Activated CD4-positive, CD25-positive, alpha-beta regulatory T cell (primary cell): ENCODE data around the gene IQGAP3.
"Not testable (repeated sequence)": the region's sequence is repeated elsewhere in the genome, so short reads cannot be mapped to it uniquely, and the experiment has no call there.

Source experiments
- DNase-seq, 4 experiments: peaks; one replicate each; lab custom pipeline; 2025; lab: John Stamatoyannopoulos, UW

IQGAP3 gene

DNA sequence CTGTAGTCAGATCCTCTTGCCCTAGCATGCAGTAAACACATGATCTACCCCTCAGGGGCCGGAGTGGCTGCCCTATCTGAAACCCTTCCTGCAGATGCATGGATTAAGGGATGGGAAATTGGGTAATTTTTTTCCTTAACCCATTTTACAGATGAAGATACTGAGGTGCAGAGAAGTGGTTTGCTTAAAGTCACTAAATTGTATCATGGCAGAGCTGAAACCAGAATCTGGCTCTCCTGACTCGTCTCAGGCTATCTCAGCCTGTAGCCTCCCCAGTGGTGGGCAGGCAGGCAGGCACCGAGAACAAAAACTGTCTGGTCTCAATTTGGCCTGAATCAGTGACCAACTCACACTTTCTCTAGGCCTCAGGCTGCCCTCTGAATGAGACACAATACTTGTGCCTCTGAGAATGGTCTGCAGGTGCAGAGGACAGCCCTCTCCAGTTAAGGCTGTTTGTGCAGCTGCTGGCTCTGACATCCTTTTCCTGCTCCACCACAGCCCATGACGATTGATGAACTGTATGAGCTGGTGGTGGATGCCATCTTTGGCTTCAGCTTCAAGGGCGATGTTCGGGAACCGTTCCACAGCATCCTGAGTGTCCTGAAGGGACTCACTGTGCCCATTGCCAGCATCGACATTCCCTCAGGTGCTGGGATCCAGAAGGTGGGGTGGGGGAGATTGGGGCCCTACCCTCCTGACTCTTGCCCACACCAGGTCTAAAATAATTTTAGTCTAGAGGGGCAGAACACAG, 20.7 kb upstream of the IQGAP3 start:
- DNase-seq: no peak

GRCh38 chr1:156592158-156592909, 20.0 kb upstream of the IQGAP3 start:
- DNase-seq: no peak

DNA sequence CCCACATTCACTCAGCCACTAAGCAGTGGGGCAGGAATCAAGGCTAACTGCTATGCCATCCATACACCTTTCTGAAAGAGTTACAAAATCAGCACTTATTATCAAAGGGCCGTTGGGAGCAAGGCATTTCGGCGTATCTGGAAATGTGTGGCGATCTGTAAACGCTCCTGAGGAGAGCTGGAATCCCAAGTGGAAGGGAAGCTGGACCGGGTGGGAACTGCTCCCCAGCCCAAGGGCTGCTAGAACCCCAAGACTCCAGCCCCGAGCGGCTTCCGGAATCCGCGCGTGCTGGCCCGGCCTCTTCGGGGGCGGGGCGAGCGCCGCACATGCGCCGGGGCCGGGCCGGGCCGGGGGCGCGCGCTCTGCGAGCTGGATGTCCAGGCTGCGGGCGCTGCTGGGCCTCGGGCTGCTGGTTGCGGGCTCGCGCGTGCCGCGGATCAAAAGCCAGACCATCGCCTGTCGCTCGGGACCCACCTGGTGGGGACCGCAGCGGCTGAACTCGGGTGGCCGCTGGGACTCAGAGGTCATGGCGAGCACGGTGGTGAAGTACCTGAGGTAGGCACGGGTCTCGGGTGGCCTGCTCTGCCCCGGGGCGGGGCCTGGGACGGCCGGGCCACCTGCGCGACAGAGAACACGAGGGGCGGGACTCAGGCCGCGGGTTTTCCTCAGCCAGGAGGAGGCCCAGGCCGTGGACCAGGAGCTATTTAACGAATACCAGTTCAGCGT, 19.2 kb upstream of the IQGAP3 start, which contains the start of gene NAXE:
NAXE (plus strand) TSS at position 345 of the 726 bp plus-strand sequence; CDS start at position 374, 29 bp downstream.
- peak; percentile 32 to 59 (median 45) for DNase-seq

- no peak for DNase-seq
These were observed 18.7 kb upstream of the IQGAP3 start for GRCh38 chr1:156591181-156591431.

DNA sequence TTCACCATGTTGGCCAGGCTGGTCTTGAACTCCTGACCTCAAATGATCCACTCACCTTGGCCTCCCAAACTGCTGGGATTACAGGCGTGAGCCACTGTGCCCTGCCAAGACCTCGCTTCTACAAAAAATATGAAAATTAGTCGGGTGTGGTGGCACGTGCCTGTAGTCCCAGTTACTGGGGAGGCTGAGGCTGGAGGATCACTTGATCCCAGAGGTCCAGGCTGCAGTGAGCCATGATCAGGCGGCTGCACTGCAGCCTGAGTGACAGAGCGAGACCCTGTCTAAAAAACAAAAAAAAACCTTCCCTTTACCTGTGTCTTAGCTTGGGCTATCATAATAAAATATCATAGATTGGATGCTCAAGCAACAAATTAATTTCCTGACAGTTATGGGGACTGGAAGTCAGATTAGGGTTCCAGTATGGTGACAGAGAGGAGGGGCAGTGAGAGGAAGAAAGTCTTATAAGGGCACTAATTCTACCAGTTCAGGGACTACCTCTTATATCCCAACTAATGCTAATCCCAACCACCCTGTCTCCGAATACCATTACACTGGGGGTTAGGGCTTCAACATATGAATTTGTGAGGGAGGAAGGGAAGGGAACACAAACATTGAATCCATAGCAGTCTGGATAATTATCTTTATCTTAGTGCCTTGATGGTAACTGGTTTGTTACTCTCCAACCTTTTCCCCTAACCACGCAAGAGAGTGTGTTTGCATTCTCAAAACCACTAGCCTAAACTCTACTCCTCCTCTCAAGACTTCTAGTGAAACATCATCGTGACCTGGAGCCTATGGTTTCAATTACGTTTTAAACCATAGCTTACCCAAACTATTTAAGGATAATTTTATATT, 18.2 kb upstream of the IQGAP3 start:
- no peak for DNase-seq

GRCh38 chr1:156589546-156589945, 17.2 kb upstream of the IQGAP3 start:
- DNase-seq: no peak

GRCh38 chr1:156587927-156588326, 15.6 kb upstream of the IQGAP3 start:
- not testable (repeated sequence) for DNase-seq

DNA sequence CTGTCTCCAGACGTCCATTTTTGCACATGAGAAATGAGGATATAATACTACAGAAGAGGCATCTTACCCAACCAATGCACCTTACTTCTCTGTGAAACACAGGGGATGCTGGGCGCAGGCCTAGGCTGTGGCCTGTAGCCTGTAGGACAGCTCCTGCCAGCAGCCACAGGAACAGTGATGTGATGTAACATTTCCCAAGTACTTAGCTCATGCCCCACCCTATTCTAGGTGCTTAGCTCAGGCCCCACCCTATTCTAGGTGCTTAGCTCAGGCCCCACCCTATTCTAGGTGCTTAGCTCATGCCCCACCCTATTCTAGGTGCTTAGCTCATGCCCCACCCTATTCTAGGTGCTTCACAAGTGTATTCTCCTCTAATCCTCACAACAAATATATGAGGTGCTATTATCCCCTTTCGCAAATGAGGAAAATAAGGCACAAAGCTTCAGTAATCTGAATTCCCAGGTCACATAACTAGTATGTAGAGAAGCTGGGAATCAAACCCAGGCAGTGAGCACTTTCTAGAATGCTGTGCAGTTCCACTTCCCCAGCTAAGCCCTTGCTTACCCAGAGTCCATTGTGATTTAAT, 14.6 kb upstream of the IQGAP3 start:
- no peak for DNase-seq

DNA sequence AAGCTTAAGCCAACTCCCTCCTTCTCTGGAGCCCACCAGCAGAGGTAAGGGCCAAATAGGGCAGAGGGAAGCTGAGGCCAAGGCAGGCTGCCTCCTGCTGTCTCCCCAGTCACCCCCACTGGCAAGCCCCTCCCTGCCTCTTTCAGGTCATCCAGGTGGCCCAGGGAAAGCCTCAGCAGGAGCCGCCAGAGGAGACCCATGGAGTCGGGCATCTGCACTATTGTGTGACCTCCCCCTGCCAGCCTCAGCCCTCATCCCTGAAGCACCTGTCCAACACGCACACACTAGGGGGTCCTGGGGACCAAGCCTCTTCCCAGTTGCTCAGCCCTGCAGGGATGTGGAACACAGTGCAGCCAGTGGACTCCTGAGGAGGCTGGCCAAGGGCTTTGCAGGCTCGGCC, 14.0 kb upstream of the IQGAP3 start:
- no peak for DNase-seq

DNA sequence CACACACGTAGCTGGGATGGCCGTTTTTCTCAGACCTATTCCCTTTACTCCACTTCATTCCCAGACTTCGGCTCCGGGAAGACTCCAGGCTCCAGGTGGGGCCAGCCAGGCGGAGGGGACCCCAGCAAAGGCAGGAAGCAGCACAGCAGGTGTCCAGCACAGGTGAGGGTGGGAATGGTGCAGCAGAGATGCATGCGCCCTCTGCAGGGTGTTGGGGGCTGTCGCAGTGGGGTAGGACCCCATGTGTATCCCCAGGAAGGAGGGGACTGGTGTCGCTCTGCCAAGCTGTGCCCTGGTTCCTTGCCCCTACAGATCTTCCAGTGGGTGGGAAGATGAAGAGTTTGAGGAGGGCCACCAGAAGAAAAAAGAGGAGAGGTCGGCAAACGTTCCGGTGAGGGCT, 12.4 kb upstream of the IQGAP3 start:
- DNase-seq: no peak

DNA sequence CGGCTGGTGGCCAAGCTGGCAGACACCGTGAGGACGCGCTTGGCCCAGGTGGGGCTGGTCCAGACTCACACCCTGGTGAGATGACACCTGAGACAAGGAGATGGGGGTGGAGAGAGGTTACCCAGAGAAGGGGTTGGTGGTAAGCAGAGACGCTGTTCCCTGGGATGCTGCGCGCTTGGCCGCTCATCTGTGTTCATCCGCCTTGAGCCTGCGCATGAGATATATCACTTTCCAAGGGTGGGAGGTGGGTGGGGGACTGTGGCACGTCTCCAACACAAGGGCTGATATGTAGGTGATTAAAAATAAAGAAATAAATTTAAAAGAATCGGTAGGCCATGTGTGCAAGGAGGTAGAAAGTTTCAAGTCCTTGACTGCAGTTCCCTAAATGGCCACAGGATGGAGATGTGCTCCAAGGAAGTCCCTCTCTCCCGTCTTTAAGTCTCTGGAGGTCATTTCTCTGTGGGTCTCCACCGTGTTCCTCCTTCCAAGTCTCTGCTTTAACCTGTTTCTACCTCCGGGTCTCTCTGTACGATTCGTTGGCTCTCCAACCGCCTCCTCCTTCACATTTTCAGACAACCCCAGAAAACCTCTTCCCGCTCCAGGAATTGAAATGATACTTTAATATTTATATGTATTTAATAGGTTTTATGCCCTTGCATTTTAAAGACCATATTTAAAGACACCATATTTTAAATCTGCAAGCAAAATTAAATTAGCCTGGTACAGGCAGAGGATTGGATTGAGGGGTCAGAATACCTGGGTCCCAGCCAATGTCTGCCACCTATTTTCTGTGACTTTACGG, 11.7 kb upstream of the IQGAP3 start:
- DNase-seq: peak; percentile 31 to 64 (median 42)

DNA sequence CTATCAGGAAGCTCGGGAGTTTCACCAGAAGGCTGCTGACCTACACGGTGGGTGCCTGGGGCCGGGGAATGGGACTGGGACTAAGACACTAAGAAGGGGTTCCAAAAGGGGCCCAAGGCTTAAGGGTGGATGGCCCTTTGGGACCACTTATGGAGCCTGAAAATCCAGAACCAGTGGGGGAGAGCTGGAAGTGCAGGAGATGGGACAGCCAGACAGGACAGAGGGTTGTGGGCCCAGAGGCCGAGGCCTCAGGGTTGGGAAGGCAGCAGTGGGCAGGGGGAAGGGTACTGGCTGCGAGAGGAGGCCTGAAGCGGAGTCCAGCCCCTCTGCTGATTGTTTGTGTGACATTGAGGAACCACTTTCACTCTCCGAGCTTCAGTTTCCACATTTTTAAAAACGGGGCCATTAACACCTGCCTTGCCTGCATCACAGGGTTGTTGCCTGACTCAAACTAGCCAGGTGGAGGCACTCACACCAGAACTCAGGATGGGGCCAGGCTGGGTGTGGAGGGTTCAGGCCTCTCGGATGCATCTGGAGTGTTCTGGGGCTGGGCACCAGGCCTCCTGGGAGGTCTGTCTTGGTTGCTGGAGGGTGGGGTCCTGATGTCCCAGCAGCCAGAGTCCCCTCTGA, 10.1 kb upstream of the IQGAP3 start:
- no peak for DNase-seq

- no peak for DNase-seq
These were observed 9.5 kb upstream of the IQGAP3 start for GRCh38 chr1:156581661-156582387.

GRCh38 chr1:156579472-156579871, 7.1 kb upstream of the IQGAP3 start, which contains the start of gene TTC24:
Gene TTC24, plus strand, starts transcription at chr1:156579723. Its CDS starts 1,642 bp downstream, at chr1:156581365.
- DNase-seq: no peak

DNA sequence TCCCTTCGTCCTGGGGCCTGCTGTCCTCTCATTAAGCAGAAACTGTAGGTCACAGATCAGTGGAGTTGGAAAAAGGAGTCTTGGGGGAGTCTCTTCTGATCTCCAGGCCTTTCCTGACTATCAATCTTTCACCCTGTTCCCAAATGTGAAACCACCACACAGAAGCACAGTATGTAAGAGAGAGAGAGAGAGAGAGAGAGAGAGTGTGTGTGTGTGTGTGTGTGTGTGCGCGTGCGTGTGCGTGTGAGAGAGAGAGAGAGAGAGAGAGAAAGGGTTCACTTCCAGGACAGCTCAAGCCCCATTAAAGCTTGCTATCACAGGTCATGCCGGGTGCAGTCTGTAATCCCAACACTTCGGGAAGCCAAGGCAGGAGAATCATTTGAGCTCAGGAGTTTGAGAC, 5.7 kb upstream of the IQGAP3 start:
- DNase-seq: no peak

GRCh38 chr1:156577550-156577949, 5.2 kb upstream of the IQGAP3 start:
- no peak for DNase-seq

- DNase-seq: no peak
These were observed 1.8 kb upstream of the IQGAP3 start for GRCh38 chr1:156574039-156574633.

GRCh38 chr1:156572663-156573018, 276 bp upstream of the IQGAP3 start:
- DNase-seq: no peak

GRCh38 chr1:156571261-156571852, 1.0 kb downstream of the IQGAP3 start:
- no peak for DNase-seq
